SJSA1 (cell line): ENCODE data around the gene PROM2. TPM values are rescaled to one million over a fixed set of nuclear protein-coding genes. Genes with fewer than 3 reads are reported as not detected.

Source experiments
- DNase-seq, 2 experiments: peaks; one replicate each; pipeline ENCODE4 v3.0.0-alpha.2; 2015 to 2020; ENCODE audit warnings: low spot score in 2 of 2, low read depth in 1 of 2
- H3K27ac ChIP-seq: fragments of 250-450 bp; sonication (Bioruptor Pico); 2 replicates; pipeline ENCODE4 v1.5.1; 2020; ENCODE audit warnings: mild to moderate bottlenecking, moderate library complexity
- H3K27me3 ChIP-seq: fragments of 250-450 bp; sonication (Bioruptor Pico); replicated peaks from 2 replicates; pipeline ENCODE4 v1.5.1; 2020; ENCODE audit warnings: mild to moderate bottlenecking, moderate library complexity
- H3K36me3 ChIP-seq: fragments of 250-450 bp; sonication (Bioruptor Pico); 2 replicates; pipeline ENCODE4 v1.5.1; 2020; ENCODE audit warnings: mild to moderate bottlenecking
- H3K4me1 ChIP-seq: fragments of 250-450 bp; sonication (Bioruptor Pico); replicated peaks from 2 replicates; pipeline ENCODE4 v1.6.1; 2021; ENCODE audit warnings: mild to moderate bottlenecking
- H3K4me3 ChIP-seq: fragments of 250-450 bp; sonication (Bioruptor Pico); 2 replicates; pipeline ENCODE4 v1.5.1; 2020; ENCODE audit warnings: mild to moderate bottlenecking
- H3K9me3 ChIP-seq: fragments of 250-450 bp; sonication (Bioruptor Pico); replicated peaks from 2 replicates; pipeline ENCODE4 v1.5.1; 2020; ENCODE audit warnings: mild to moderate bottlenecking
- total RNA-seq: library from RNA; depleted of rRNA; stranded (reverse); fragments of >200 nt; shearing (Covaris generic); gene quantifications from 2 replicates; pipeline ENCODE4 v1.2.3, GENCODE V29; 2014

Gene PROM2
- total RNA-seq, 1 experiment from 2014 or later = 9.2 TPM

- Histone ChIP-seq H3K4me1 (no peaks in the 10 kb centered on the region), H3K4me3 (no peak overlapping the region), H3K9me3 (no peaks in the 10 kb centered on the region), H3K27ac (no peak overlapping the region), H3K36me3 (no peaks in the 10 kb centered on the region), H3K27me3 (peaks cover 5% of the 10 kb centered on the region; the same call in 1 of the 2 replicates)
- DNase-seq = no peak
Observed at GRCh38 chr2:95320344-95320712, 46.1 kb downstream of the PROM2 start.

- Histone ChIP-seq H3K9me3 (no peaks in the 10 kb centered on the region), H3K4me3 (no peak overlapping the region), H3K4me1 (no peaks in the 10 kb centered on the region), H3K27ac (no peak overlapping the region), H3K27me3 (peaks cover 5% of the 10 kb centered on the region; the same call in 1 of the 2 replicates), H3K36me3 (no peaks in the 10 kb centered on the region)
- no peak for DNase-seq
Observed at GRCh38 chr2:95320986-95321767, 46.9 kb downstream of the PROM2 start.

GRCh38 chr2:95323347-95324155 is 49.3 kb downstream of the PROM2 start:
- Histone ChIP-seq H3K4me1 (no peaks in the 10 kb centered on the region), H3K27me3 (peaks cover 5% of the 10 kb centered on the region; the same call in 1 of the 2 replicates), H3K27ac (no peak overlapping the region), H3K9me3 (no peaks in the 10 kb centered on the region), H3K4me3 (no peak overlapping the region), H3K36me3 (no peaks in the 10 kb centered on the region)
- DNase-seq = no peak

GRCh38 chr2:95325026-95325425 is 50.8 kb downstream of the PROM2 start:
- no peaks in the 10 kb centered on the region for H3K36me3 ChIP-seq
- no peak overlapping the region for H3K27ac ChIP-seq
- H3K27me3 ChIP-seq = no peaks in the 10 kb centered on the region
- H3K4me3 ChIP-seq = no peak overlapping the region
- no peak for DNase-seq
- H3K9me3 ChIP-seq = no peaks in the 10 kb centered on the region
- H3K4me1 ChIP-seq = no peaks in the 10 kb centered on the region

- no peaks in the 10 kb centered on the region for H3K9me3 ChIP-seq
- H3K27ac ChIP-seq = no peak overlapping the region
- DNase-seq = no peak
- no peaks in the 10 kb centered on the region for H3K36me3 ChIP-seq
- no peaks in the 10 kb centered on the region for H3K27me3 ChIP-seq
- H3K4me3 ChIP-seq = no peak overlapping the region
- no peaks in the 10 kb centered on the region for H3K4me1 ChIP-seq
Observed at GRCh38 chr2:95325590-95326432, 51.6 kb downstream of the PROM2 start.

DNA sequence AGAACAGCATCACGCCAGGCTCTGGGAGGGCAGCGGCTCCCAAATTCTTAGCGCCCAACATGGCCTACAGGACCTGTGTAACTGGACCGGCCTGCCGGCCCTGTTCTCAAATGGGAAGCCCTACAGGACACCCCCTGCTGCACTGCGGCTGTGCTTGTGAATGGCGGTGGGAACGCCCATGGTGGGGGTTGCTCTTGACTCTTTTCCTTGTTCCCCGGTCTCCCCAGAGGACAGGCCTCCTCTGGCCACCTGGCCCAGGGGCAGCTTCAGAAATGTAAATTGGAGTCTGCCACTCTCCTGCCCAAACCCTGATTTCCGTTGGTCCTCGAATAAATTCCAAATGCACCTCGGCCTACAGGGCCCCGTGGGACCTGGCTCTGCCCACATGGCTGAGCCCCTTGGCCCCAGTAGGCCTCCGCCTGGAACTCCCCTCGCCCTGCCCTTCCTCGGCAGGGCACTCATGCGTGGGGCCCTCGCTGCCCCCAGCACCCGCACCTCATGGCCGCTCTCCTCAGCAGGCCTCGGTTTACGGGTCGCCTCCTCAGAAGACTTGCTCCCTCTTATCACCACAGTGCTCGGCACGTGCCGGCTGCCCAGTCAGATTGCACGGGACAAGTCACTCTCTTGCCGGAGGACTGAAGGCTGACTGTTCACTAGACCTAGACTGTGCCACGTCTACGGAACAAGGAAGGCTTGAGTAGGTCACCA is 52.3 kb downstream of the PROM2 start:
- H3K27ac ChIP-seq = no peak overlapping the region
- no peaks in the 10 kb centered on the region for H3K27me3 ChIP-seq
- no peaks in the 10 kb centered on the region for H3K9me3 ChIP-seq
- H3K4me1 ChIP-seq = no peaks in the 10 kb centered on the region
- no peaks in the 10 kb centered on the region for H3K36me3 ChIP-seq
- H3K4me3 ChIP-seq = no peak overlapping the region
- no peak for DNase-seq

DNA sequence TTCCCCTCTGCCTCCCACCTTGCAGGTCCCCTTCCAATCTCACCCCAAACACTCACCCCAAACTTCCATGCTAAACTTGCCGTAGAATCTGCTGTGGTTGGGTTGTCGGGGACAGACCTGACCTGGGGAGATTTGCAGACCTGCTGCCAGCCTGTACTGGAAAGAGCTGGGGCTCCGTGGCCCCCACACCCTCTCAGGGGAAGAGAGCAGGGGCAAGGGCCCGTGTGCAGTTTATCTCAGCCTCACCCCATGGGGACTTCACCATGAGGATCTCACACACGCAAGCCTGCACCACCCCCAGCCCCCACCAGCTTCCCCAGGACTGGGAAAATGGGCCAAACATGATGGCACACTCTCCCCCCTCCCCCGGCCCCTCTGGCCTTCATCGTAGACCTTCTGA is 53.6 kb downstream of the PROM2 start:
- Histone ChIP-seq H3K27me3 (no peaks in the 10 kb centered on the region), H3K4me3 (no peak overlapping the region), H3K36me3 (no peaks in the 10 kb centered on the region), H3K4me1 (no peaks in the 10 kb centered on the region), H3K27ac (no peak overlapping the region), H3K9me3 (no peaks in the 10 kb centered on the region)
- DNase-seq = no peak

DNA sequence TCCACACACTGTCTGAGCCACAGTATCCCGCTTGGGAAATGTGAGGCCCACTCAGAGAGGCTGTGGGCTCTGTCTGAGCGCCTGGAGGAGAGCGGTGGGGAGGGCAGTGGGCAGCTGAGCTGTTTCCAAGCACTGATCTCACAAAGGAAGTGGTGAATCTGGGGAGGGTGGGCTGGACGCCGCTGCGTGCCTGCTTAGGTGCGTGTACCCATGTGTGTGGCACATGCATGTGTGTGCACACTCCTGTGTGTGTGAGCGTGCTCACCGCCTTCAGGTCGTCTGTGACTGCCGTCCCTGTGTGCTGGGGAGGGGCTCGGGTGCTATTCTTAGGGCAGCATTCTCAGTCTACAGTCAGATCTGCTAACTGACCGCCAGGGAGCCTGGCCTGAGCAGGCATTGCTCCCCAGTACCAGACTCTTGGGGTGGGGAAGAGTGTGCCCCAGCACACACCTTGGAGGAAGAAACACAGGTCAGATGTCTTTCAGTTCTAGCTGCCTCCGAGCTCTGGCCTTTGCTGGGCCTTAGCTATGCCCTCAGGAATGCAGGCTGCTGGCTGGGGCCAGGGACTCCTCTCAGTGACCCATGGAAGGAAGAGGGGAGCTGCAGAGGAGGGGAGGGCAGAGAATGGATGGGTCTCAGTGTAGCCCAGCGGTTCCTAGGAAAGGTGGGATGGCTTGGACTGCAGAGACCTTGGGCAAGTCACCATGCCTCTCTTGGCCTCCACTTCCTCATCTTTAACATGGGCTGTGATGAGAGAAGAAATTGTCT is 54.3 kb downstream of the PROM2 start:
- Histone ChIP-seq H3K27me3 (no peaks in the 10 kb centered on the region), H3K36me3 (no peaks in the 10 kb centered on the region), H3K27ac (no peak overlapping the region), H3K4me1 (no peaks in the 10 kb centered on the region), H3K9me3 (no peaks in the 10 kb centered on the region), H3K4me3 (no peak overlapping the region)
- DNase-seq = no peak

DNA sequence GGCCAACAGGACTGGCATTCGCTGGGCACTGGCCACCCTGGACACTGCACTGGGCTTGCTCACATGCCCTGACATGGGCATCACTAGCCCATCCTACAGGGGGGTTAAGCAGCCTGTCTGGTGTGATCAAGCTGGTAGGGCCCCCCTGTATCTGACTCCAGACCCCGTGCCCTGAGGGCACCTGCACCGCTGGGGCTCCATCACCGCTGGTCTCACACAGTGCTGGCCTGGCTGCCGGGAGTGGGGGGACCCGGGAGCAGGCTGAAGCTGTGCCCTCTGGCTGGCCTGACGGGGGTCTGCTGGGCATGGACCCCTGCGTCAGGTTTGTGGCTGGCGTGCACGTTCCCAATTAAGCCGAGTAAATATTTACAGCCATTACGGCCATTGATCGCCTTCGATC is 55.2 kb downstream of the PROM2 start:
- no peaks in the 10 kb centered on the region for H3K36me3 ChIP-seq
- H3K4me3 ChIP-seq = no peak overlapping the region
- H3K4me1 ChIP-seq = no peaks in the 10 kb centered on the region
- no peak overlapping the region for H3K27ac ChIP-seq
- no peaks in the 10 kb centered on the region for H3K9me3 ChIP-seq
- H3K27me3 ChIP-seq = no peaks in the 10 kb centered on the region
- DNase-seq = no peak

- DNase-seq = no peak
- H3K9me3 ChIP-seq = no peaks in the 10 kb centered on the region
- H3K27me3 ChIP-seq = no peaks in the 10 kb centered on the region
- H3K4me3 ChIP-seq = no peak overlapping the region
- H3K36me3 ChIP-seq = no peaks in the 10 kb centered on the region
- H3K27ac ChIP-seq = no peak overlapping the region
- no peaks in the 10 kb centered on the region for H3K4me1 ChIP-seq
Observed at GRCh38 chr2:95329891-95330793, 55.9 kb downstream of the PROM2 start.

DNA sequence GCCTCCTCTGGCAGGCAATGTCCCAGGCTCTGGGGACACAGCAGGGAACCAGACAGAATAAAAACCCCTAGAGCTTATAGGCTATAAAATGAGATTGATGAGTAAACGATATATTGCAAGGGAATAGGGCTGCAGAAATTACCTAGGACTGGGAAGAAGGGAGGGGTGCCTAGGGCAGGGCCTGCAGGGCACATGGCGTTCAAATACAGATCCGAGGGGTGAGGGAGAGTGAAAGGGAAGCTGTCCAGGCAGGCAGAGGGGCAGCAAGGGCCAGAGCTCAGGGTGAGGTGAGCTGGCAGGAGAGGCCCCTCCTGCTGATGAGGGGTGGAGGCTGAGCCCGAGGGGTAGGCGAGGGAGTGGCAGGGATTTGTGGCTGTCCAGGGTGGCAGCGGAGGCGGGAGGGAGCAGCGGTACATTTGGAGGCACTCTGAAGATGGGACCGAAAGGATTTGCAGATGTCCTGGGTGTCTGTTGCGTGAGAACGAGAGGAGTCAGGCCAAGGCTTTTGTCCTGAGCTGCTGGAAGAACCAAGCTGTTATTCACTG is 56.6 kb downstream of the PROM2 start:
- no peak for DNase-seq
- no peaks in the 10 kb centered on the region for H3K4me1 ChIP-seq

DNA sequence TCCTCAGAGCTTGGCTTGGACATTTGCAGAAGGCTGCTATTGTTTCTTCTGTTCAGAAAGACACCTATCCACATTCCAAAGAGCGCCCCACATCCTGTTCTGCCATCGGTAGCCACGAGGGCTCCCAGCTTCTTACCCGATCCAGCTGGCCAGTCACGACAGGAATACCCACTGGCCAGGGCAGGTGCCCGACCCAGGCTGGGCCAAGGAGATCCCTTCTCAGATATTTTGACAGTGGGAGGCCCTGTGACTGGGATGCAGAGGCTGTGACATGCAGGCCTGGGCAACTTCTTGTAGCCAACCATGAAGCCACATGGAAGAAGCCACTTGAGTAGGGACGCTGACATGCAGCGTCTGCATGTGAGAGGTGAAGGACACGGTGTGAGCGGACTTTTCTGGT is 57.4 kb downstream of the PROM2 start:
- Histone ChIP-seq H3K9me3 (no peaks in the 10 kb centered on the region), H3K36me3 (no peaks in the 10 kb centered on the region), H3K27ac (no peak overlapping the region), H3K27me3 (no peaks in the 10 kb centered on the region), H3K4me1 (no peaks in the 10 kb centered on the region), H3K4me3 (no peak overlapping the region)
- DNase-seq = no peak

More for the DNA sequence above, 56.6 kb downstream of the PROM2 start:
- no peaks in the 10 kb centered on the region for H3K9me3 ChIP-seq
- no peak overlapping the region for H3K27ac ChIP-seq
- H3K4me3 ChIP-seq = no peak overlapping the region
- H3K27me3 ChIP-seq = no peaks in the 10 kb centered on the region
- H3K36me3 ChIP-seq = no peaks in the 10 kb centered on the region
